Inflammatory macrophage treated with lipopolysaccharide for 4 hours (primary cell): ENCODE data around the gene HSPA5.
"Not testable (repeated sequence)": the region's sequence is repeated elsewhere in the genome, so short reads cannot be mapped to it uniquely, and the experiment has no call there.

Source experiments
- DNase-seq: peaks from one replicate; pipeline ENCODE4 v3.0.0-alpha.2; 2020

The HSPA5 gene

DNA sequence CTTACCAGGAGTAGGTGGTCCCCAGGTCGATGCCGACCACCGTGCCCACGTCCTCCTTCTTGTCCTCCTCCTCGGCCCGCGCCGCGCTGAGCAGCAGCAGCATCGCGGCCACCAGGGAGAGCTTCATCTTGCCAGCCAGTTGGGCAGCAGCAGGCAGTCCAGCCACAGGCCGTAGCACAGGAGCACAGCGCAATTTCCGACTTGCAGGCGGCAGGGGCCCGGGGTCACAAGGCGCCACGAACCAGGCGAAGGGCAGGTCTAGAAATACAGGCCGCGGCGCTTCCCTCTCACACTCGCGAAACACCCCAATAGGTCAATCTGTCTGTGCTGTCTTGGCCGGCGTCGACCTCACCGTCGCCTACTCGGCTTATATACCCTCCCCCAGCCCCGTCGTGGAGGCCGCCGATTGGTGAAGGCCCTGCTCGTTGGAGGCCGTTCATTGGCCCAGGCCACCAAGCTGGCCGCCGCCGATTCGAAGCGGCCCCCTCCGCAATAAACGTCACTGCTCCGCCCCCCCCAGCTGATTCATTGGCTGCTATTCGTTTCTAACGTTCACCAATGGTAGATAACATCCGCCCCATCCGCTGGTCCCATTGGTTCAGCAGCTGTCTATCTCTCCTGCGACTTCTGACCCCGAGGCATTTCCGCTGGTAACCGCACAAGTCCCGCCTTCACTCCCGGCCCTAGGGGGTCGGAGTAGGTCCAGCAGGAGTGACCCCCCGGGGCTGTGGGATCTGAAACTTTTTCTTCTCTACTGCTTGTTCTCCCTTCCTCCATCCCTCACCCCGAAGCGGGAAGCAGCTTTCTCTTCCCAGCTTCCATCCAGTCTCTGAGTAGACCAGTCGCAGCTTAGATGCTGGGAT lies at the start of gene HSPA5:
Gene HSPA5 (minus strand): TSS at position 344 of the 863 bp plus-strand sequence. CDS start 217 bp downstream, at position 127.
- peak; percentile 100 for DNase-seq

DNA sequence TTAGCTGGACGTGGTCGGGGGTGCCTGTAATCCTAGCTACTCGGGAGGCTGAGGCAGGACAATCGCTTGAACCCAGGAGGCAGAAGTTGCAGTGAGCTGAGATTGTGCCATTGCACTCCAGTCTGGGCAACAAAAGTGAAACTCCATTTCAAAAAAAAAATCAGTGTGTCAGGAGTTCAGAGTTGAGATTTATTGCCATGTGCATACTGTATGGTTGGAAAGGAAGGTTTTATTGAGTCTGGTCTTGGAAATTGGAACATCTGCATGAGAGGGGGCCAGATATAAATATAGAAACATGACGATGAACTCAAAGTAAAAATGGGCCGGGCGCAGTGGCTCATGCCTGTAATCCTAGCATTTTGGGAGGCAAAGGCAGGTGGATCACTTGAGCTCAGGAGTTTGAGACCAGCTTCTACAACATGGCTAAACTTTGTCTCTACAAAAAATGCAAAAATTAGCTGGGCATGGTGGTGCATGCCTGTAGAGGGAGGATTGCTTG lies 45.8 kb upstream of the HSPA5 start:
- not testable (repeated sequence) for DNase-seq

DNA sequence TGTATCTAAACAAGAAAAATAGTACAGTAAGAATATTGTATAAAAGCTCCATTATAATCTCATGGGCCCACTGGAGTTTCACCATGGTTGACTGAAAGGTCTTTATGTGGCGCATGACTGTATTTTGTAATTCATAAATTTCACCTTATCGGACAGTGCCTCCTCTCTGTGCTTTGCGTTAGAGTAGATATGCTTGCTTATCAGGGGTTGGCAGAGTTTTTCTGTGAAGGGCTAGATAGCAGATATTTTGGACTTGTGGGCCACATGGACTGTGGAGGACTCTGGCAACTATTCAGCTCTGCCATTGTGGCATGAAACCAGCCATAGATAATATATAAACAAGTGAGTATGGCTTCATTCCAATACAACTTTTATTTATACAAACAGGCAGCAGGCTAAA lies 43.7 kb upstream of the HSPA5 start:
- DNase-seq: no peak

DNA sequence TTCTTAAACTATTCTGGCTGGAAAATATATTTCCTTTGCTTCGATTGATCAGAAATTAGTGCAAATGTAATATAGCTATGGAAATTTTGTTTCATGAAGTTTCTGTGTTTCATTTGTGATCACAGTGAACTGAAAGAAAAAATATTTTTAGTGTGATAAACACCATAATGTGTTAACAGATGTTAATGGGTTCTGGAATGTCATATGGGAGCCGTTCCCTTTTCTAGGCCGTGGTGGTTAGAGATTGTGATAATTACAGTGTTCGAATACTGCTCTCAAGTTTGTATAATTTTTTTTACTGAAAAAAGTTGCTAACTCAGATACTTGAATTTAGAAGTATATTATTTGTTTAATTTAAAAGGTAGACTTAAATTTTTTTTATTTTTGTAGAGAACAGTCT lies 39.8 kb upstream of the HSPA5 start:
- DNase-seq: no peak

DNA sequence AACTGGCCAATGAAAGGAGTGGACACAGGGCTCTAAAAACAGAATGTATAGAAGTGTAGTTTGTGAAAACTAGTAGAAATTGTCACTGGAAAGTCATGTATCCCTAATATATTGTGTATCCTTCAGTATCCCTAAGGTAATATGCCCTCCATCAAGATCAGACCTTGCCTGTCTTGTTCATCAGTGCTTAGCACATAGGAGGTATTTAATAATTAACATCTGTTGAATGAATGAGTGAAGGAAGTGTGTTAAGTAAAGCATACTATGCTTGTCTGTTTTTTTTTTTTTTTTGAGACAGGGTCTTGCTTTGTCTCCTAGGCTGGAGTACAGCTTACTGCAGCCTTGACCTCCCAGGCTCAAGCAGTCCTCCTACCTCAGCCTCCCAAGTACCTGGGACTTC lies 36.3 kb upstream of the HSPA5 start:
- no peak for DNase-seq

DNA sequence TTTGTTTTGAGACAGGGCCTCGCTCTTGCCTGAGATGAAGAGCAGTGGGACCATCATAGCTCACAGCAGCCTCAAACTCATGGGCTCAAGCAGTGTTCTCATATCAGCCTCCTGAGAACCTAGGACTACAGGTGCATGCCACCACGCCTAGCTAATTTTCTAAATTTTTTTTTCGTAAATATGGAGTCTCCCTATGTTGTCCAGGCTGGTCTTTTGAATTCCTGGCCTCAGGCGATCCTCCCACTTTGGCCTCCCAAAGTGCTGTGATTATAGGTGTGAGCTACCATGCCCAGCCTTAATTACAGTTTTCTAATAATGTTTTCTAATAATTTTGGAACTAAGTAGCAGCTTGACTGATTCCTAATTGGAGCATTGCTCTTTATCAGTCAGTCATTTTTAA lies 35.6 kb upstream of the HSPA5 start:
- DNase-seq: no peak

DNA sequence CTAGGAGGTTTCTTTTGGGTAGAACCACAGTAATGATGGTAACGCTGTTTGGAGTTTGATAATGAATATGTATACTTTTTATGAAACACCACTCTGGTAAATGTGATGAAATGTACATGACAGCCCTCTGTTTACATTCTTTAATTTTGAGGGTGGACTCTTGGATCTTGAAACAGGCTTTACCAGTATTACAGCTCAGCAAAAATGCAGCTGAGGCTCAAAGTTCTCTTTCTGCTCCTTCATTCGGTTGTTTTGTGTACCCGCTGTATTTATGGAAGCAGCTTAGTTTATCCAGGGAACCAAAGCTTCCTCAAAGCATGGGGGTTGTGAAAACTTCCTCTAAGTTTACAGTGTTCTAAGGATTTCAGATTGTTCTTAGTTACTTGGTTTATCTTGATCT lies 31.6 kb upstream of the HSPA5 start:
- DNase-seq: peak; percentile 32

DNA sequence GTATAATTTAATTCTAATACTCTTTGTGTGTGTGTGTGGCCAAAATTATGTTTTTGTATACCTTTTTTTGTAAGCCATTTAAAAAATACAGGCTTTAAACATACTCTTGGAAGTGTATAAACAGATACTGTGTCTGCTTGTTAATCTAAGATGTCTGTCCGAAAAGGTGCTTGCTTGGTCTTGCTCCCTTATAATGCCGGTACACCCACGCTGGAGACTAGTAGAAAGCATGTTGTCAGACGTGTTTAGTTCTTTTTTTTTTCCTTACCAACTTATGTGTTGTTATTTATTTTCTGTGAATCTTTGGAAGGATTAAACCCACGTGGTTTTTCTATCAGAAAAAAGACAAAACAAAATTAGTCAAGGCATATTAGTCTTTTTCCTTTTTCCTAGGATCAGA lies 29.9 kb upstream of the HSPA5 start:
- no peak for DNase-seq

DNA sequence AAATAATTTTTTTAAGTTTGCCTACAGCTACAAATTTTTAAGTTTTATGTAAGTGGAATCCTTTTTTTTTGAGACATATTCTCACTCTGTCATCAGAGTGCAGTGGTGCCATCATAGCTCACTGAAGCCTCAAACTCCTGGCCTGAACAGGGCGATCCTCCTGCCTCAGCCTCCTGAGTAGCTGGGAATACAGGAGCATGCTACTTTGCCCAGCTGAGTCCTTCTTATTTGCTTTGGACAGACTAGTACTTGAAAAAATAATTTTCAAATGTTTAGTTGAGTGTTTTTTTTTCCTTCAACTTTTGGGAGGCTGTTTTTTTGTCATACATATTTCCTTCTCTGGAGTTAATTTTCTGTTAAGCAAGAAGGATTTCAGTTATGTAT lies 27.9 kb upstream of the HSPA5 start:
- no peak for DNase-seq

DNA sequence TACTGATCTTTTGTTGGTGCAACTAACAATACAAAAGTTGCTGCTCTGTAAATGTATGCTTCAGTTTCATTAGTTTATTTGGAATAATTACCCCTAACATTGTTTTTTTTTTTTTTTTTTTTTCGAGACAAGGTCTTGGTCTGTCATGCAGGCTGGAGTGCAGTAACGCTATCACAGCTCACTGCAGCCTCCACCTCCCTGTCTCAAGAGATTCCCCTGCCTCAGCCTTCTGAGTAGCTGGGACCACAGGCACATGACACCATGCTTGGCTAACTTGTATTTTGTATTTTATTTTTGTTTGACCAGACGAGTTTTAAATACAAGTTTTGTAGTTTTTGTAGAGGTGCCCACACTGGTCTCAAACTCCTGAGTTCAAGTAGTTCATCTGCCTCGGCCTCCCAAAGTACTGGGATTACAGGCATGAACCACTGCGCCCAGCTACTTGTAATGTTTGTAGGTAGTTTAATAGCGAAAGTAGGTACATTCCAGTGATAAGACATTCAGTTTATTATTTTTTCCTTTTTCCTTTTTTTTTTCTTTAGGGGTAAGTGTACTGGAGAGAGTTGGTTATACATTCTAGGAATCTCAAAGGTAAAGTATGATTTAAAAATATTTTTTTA lies 27.4 kb upstream of the HSPA5 start:
- no peak for DNase-seq

DNA sequence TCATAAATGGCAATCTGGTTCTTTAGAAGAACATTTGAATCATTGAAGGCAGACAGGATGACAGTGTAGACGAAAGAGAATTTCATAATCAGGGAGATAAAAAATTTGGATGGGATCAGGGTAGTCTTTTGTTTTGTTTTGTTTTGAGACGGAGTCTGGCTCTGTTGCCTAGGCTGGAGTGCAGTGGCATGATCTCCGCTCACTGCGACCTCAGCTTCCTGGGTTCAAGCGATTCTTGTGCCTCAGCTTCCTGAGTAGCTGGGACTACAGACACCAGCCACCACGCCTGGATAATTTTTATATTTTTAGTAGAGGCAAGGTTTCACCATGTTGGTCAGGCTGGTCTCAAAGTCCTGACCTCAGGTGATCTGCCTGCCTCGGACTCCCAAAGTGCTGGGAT lies 22.9 kb upstream of the HSPA5 start:
- DNase-seq: not testable (repeated sequence)

DNA sequence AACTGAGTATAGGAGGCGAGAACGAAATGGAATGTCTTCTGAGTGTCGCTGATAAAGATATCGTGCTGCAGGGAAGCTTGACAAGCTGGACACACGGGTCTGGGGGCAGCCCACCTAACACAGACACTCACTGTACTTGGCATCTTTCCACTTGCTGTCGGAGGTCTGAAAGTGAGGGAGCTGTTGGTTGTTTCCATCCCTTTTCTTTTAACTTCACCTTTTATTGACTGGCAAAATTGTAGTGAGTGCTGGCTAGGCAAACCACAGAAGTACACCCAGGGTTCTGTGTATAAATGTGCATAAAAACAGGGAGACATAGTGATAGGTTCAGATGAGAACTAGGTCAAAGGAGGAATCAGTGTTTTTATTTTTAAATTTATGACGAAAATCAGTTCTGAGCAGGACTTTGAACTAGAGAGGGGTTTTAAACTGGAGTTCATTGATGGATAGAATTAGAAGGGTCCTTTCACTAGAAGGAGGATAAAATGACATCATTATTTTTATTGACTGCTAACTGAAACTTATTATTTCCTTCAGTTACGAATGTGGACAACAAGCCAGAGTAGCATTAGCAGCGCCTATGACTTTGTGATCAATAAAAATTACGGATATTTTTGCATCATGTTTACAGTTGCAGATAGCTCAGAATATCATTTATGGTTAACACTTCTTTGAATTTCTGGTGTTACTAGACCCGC lies 21.3 kb upstream of the HSPA5 start:
- DNase-seq: no peak

DNA sequence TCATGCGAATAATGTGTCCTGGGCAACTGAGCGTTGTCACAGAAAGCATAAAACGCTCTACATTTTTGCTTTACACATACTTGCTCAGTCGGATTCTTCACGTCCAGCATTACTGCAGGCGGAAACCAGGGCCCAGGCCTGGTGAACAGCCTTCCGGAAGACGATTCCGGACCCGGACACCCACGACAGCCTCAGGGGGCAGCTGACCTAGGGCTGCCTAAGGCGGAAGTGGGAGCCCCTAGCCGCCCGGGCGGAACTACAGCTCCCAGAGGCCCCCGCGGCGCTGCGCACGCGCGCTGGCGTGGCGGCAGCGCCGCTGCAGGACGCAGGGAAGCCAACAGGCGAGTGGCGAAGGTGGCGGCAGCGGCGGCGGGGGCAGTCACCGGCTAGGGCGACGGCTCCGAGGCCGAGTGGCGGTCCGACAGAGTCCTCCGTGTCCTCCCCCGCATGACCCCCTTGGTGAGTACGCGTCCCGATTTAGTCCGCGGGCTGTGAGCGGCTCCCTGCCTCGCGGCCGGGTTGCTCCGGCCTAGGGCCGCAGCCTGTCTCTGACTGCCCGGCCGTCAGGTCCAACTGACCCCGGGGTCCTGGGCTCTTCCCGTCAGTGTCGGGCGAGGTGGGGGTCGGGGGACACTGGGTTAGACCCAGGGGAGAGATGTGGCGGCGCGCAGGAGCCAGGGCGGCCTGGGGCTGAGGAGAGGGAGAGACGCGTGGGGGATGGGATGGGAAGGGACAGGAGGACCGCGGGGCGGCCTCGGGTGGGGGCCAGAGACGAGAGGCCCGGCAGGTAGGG lies 20.6 kb upstream of the HSPA5 start, which contains the start of gene GAPVD1:
Gene GAPVD1 (plus strand): TSS at position 326 of the 793 bp plus-strand sequence. CDS start 37,096 bp downstream, outside the sequence.
- peak; percentile 96 for DNase-seq

DNA sequence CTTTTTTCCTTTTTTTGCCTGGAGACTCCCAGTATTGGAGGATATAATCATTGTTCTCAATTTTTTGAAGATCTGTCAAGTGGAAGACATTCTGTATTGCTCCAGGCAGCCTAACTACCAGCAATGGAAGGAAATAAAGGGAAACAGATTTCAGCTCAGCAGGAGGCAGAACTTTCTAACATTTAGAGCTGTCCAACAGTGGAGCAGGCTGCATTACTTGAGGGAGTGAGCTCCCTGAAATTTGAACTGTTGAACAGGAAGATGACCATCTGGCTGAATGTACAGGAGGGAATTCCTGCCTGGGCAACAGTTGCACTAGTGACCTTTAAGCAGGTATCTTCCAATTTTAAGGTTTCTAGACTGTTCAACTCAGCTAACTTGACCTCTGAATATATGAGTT lies 19.4 kb upstream of the HSPA5 start:
- no peak for DNase-seq

DNA sequence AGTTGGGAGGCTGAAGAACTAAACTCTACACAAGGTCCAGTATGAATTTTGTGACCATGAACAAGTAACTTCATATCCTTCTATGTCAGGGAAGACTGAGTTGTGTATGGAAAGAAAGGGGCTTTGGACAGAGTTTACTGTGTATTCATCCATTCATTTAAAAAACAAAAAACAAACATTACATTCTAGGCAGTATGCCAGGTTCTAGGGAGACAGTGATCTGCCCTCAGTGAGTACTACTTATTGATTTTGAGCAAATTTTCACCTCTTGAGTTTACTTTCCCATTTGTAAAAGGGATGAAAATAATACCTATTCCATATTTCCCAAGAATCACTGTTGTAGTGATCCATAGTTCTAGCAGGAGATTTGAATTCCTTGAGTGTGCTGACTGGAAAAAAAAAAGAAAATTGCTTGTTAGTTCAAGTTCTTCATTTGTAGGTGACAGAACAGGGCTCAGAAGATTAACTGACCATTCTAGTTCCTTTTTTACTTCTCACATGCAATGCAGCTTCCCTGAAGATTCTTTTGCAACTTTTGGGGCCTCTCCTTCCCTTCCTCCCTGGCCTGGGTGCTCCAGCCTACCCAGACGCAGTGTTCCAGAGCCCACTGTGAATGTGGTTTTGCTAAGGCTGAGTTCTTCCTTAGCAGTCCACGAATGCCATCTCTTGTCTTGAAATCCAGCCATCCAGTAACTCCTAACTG lies 17.8 kb upstream of the HSPA5 start:
- peak; percentile 86 for DNase-seq

DNA sequence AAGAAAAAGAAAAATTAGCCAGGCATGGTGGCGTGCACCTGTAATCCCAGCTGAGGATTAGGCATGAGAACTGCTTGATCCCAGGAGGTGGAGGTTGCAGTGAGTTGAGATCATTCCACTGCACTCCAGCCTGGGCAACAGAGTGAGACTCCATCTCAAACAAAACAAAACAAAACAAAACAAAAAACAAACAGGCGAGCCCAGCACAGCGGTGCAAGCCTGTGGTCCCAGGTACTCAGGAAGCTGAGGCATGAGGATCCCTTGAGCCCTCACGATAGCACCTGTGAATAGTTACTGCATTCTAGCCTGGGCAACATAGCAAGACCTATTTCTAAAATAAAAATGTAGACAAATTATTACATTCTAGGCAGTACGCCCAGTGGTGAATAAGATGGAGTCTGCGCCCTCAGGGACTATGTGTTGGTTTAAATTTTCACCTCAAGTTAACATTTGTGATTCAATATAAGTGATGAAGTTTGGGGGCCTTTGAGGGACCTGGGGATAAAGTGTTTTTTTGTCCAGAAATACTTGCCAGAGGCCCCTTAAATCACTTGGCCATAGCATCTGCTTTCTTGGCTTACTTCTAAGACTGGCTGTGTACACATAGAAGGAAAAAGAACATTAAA lies 17.1 kb upstream of the HSPA5 start:
- no peak for DNase-seq

DNA sequence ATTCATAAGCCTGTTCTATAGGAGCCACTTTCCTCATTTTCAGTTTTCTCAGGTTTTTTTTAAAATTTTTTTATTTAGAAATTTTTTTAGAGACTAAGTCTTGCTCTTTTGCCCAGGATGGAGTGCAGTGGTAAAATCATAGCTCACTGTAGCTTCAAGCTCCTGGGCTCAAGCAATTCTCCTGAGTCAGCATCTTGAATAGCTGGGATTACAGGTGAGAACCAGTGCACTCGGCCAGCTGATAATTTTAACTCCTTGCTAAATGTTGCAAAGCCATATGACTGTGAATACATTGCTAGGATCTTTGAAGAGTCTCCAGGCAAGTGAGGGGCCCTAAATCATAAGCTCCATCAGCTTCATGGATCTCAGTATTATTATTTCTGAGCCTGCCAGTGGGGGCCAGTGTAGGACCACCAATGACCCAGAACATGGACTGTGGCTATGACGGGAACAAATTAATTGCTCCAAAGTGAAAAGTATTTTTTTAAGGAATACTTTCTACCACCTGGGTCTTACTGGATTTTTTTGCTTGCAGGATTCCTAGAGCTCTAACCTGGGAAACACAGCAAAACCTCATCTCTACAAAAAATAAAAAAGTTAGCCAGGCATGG lies 14.7 kb upstream of the HSPA5 start:
- no peak for DNase-seq

DNA sequence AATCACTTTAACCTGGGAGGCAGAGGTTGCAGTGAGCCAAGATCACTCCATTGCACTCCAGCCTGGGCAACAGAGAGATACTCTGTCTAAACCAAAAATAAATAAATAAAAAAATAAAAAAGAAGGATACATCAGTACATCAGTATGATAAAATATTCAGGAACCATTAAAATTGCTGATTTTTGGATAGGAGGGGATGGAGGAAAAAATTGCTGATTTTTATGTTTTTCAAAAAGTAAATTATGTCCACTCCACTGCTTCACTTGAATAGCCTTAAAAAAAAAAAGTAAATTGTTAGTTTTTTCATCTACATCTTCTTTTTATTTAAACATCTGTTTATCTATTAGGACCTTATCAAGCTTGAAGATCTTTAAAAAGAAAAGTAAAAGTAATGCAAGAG lies 13.1 kb upstream of the HSPA5 start:
- no peak for DNase-seq

DNA sequence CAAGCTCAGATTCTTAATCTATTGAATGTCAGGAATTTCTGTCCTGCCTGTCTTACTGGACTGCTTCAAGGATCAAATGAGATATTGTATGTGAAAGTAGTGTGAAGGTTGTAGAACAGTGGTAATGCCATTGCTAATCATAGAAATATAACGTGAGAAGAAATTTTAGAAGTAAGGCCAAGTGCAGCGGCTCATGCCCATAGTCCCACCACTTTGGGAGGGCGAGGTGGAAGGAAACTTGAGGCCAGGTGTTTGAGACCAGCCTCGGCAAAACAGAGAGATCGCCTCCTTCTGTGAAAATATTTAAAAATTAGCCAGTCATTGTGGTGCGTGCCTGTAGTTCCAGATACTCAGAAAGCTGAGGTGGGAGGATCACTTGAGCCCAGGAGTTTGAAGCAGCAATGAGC lies 5.1 kb upstream of the HSPA5 start:
- DNase-seq: no peak

DNA sequence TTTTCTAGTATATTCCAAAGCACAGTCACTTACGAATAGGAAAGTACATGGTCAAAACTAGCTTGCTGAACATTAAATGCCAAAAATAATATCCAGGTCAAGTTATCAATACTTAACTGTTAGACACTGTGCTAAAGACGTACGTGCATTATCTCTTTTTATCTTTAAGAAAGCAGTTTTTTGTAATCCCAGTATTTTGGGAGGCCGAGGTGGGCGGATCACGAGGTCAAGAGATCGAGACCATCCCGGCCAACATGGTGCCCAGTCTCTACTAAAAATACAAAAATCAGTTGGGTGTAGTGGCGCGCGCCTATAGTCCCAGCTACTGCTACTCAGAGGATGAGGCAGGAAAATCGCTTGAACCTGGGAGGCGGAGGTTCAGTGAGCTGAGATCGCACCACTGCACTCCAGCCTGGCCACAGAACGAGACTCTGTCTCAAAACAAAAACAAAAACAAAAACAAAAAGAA lies 2.7 kb upstream of the HSPA5 start:
- DNase-seq: no peak
